Central memory CD8-positive, alpha-beta T cell (primary cell): Measurements from ENCODE around the gene MON1A.
A peak's percentile ranks its signal among the peaks of the same experiment; 100 is the strongest.
"Not testable (repeated sequence)": the region's sequence is repeated elsewhere in the genome, so short reads cannot be mapped to it uniquely, and the experiment has no call there.

Experiments used
- ATAC-seq: fragments of 150-1000 bp; cut with Tn5 transposase; replicated peaks from 2 replicates; pipeline ENCODE4 v1.10.0; 2022; ENCODE audit warnings: mild to moderate bottlenecking, moderate FRiP score, moderate number of reproducible peaks; ENCODE audit not compliant: poor library complexity, severe bottlenecking; ENCODE audit errors: extremely low read depth
- DNase-seq, 2 donors: peaks; one replicate each; pipeline ENCODE4 v3.0.0; 2021; ENCODE audit warnings: low spot score in 2 of 2
- H3K27ac Mint-ChIP-seq: one replicate; pipeline ENCODE4 v1.8.0; 2022; ENCODE audit warnings: low read depth, mild to moderate bottlenecking, moderate library complexity, mixed read lengths
- H3K27me3 Mint-ChIP-seq: one replicate; pipeline ENCODE4 v1.8.0; 2022; ENCODE audit warnings: mixed read lengths
- H3K36me3 Mint-ChIP-seq: one replicate; pipeline ENCODE4 v1.8.0; 2022; ENCODE audit warnings: mild to moderate bottlenecking, moderate library complexity, mixed read lengths; ENCODE audit not compliant: insufficient read depth
- H3K4me1 Mint-ChIP-seq: one replicate; pipeline ENCODE4 v1.8.0; 2022; ENCODE audit warnings: mixed read lengths
- H3K4me3 Mint-ChIP-seq: one replicate; pipeline ENCODE4 v1.8.0; 2022; ENCODE audit warnings: mild to moderate bottlenecking, moderate library complexity, mixed read lengths
- H3K9me3 Mint-ChIP-seq: one replicate; pipeline ENCODE4 v1.8.0; 2022; ENCODE audit warnings: mixed read lengths

MON1A gene

GRCh38 chr3:49937090-49937489 is 7.5 kb upstream of the MON1A start:
- Mint-ChIP-seq H3K9me3 (no peaks in the 10 kb centered on the region), H3K27ac (no peak overlapping the region)
- ATAC-seq, result no peak

GRCh38 chr3:49932281-49932680 is 2.7 kb upstream of the MON1A start:
- not testable (repeated sequence) for H3K36me3 Mint-ChIP-seq, DNase-seq

More at GRCh38 chr3:49937090-49937489, 7.5 kb upstream of the MON1A start:
- Mint-ChIP-seq H3K4me3 (no peak overlapping the region), H3K4me1 (peaks cover 17% of the 10 kb centered on the region), H3K36me3 (peaks cover 5% of the 10 kb centered on the region), H3K27me3 (no peaks in the 10 kb centered on the region)
- no peak for DNase-seq

GRCh38 chr3:49930922-49931321 is 1.3 kb upstream of the MON1A start:
- DNase-seq (no peak), ATAC-seq (no peak)
- Mint-ChIP-seq H3K4me1 (peaks cover 28% of the 10 kb centered on the region), H3K27ac (no peak overlapping the region), H3K27me3 (no peaks in the 10 kb centered on the region), H3K9me3 (no peaks in the 10 kb centered on the region), H3K36me3 (peaks cover 2% of the 10 kb centered on the region), H3K4me3 (no peak overlapping the region)

More at GRCh38 chr3:49932281-49932680, 2.7 kb upstream of the MON1A start:
- not testable (repeated sequence) for H3K27ac Mint-ChIP-seq, H3K27me3 Mint-ChIP-seq, ATAC-seq, H3K9me3 Mint-ChIP-seq, H3K4me3 Mint-ChIP-seq
- peaks cover 23% of the 10 kb centered on the region for H3K4me1 Mint-ChIP-seq

GRCh38 chr3:49930168-49930690 is 618 bp upstream of the MON1A start:
- Mint-ChIP-seq H3K27me3 (no peaks in the 10 kb centered on the region), H3K4me3 (peak overlapping the region; percentile 78), H3K27ac (peak overlapping the region; percentile 57), H3K36me3 (peaks cover 2% of the 10 kb centered on the region), H3K4me1 (peaks cover 31% of the 10 kb centered on the region), H3K9me3 (no peaks in the 10 kb centered on the region)
- ATAC-seq (no peak), DNase-seq (no peak)

GRCh38 chr3:49928481-49929017 is 1.1 kb downstream of the MON1A start:
- H3K4me3 Mint-ChIP-seq, result peak overlapping the region; percentile 78
- H3K9me3 Mint-ChIP-seq, result no peaks in the 10 kb centered on the region
- no peak overlapping the region for H3K27ac Mint-ChIP-seq
- peaks cover 5% of the 10 kb centered on the region for H3K36me3 Mint-ChIP-seq
- H3K4me1 Mint-ChIP-seq, result peaks cover 31% of the 10 kb centered on the region
- DNase-seq (no peak), ATAC-seq (no peak)
- H3K27me3 Mint-ChIP-seq, result no peaks in the 10 kb centered on the region

GRCh38 chr3:49927798-49928197 is 1.8 kb downstream of the MON1A start:
- H3K27ac Mint-ChIP-seq, result no peak overlapping the region
- H3K27me3 Mint-ChIP-seq, result no peaks in the 10 kb centered on the region
- peaks cover 5% of the 10 kb centered on the region for H3K36me3 Mint-ChIP-seq
- H3K4me3 Mint-ChIP-seq, result no peak overlapping the region
- DNase-seq (no peak), ATAC-seq (no peak)
- H3K9me3 Mint-ChIP-seq, result no peaks in the 10 kb centered on the region
- peaks cover 31% of the 10 kb centered on the region for H3K4me1 Mint-ChIP-seq

GRCh38 chr3:49926117-49926728 is 3.4 kb downstream of the MON1A start:
- no peak overlapping the region for H3K4me3 Mint-ChIP-seq
- ATAC-seq (no peak), DNase-seq (no peak)
- H3K9me3 Mint-ChIP-seq, result no peaks in the 10 kb centered on the region
- no peak overlapping the region for H3K27ac Mint-ChIP-seq
- H3K4me1 Mint-ChIP-seq, result peaks cover 29% of the 10 kb centered on the region
- peaks cover 5% of the 10 kb centered on the region for H3K36me3 Mint-ChIP-seq
- no peaks in the 10 kb centered on the region for H3K27me3 Mint-ChIP-seq

- no peaks in the 10 kb centered on the region for H3K9me3 Mint-ChIP-seq
- peaks cover 5% of the 10 kb centered on the region for H3K36me3 Mint-ChIP-seq
- no peak for ATAC-seq
- DNase-seq, result no peak
- peaks cover 26% of the 10 kb centered on the region for H3K4me1 Mint-ChIP-seq
- no peaks in the 10 kb centered on the region for H3K27me3 Mint-ChIP-seq
- H3K27ac Mint-ChIP-seq, result no peak overlapping the region
- H3K4me3 Mint-ChIP-seq, result no peak overlapping the region
Observed at GRCh38 chr3:49925485-49925884, 4.1 kb downstream of the MON1A start.

- H3K27ac Mint-ChIP-seq, result no peak overlapping the region
- H3K9me3 Mint-ChIP-seq, result no peaks in the 10 kb centered on the region
- H3K27me3 Mint-ChIP-seq, result no peaks in the 10 kb centered on the region
- H3K4me3 Mint-ChIP-seq, result no peak overlapping the region
- ATAC-seq (no peak), DNase-seq (no peak)
- peaks cover 21% of the 10 kb centered on the region for H3K4me1 Mint-ChIP-seq
- H3K36me3 Mint-ChIP-seq, result peaks cover 5% of the 10 kb centered on the region
Observed at GRCh38 chr3:49924683-49925082, 4.9 kb downstream of the MON1A start.

GRCh38 chr3:49917806-49918590 is 11.6 kb downstream of the MON1A start:
- not testable (repeated sequence) for H3K4me3 Mint-ChIP-seq, ATAC-seq, H3K9me3 Mint-ChIP-seq, H3K27ac Mint-ChIP-seq, H3K4me1 Mint-ChIP-seq, H3K27me3 Mint-ChIP-seq, DNase-seq, H3K36me3 Mint-ChIP-seq

GRCh38 chr3:49916686-49917085 is 12.9 kb downstream of the MON1A start:
- ATAC-seq (no peak), DNase-seq (no peak)
- Mint-ChIP-seq H3K9me3 (no peaks in the 10 kb centered on the region), H3K4me1 (no peaks in the 10 kb centered on the region), H3K36me3 (peaks cover 6% of the 10 kb centered on the region), H3K27me3 (no peaks in the 10 kb centered on the region), H3K4me3 (no peak overlapping the region), H3K27ac (no peak overlapping the region)

- Mint-ChIP-seq H3K27me3 (no peaks in the 10 kb centered on the region), H3K4me1 (no peaks in the 10 kb centered on the region), H3K4me3 (no peak overlapping the region), H3K27ac (no peak overlapping the region), H3K9me3 (no peaks in the 10 kb centered on the region), H3K36me3 (peaks cover 6% of the 10 kb centered on the region)
- ATAC-seq, result no peak
- no peak for DNase-seq
Observed at GRCh38 chr3:49914906-49915305, 14.7 kb downstream of the MON1A start.

GRCh38 chr3:49912881-49913281 is 16.7 kb downstream of the MON1A start:
- no peak for DNase-seq
- Mint-ChIP-seq H3K27ac (peak overlapping the region; percentile 14), H3K27me3 (no peaks in the 10 kb centered on the region), H3K4me3 (no peak overlapping the region), H3K4me1 (no peaks in the 10 kb centered on the region), H3K36me3 (peaks cover 4% of the 10 kb centered on the region), H3K9me3 (no peaks in the 10 kb centered on the region)
- no peak for ATAC-seq
